A673 (cell line): Measurements from ENCODE around the gene CPA1. TPM values are rescaled to one million over a fixed set of nuclear protein-coding genes. Genes with fewer than 3 reads are reported as not detected.

Experiments used
- BruUV-seq: library from RNA; stranded (reverse); fragments of 400-500 nt; replicated peaks from 2 replicates; lab custom pipeline; 2021; lab: Mats Ljungman, UMichigan
- CTCF ChIA-PET: fragments of 300-600 bp; sonication (Branson Sonifier 250); formaldehyde crosslinking; loops from one replicate; lab custom pipeline; 2022; ENCODE audit warnings: antibody characterized with exemption; lab: Charles Lee
- POLR2A ChIA-PET: fragments of 300-600 bp; sonication (Branson Sonifier 250); formaldehyde crosslinking; loops from one replicate; lab custom pipeline; 2022; ENCODE audit warnings: antibody characterized with exemption; ENCODE audit not compliant: low non-redundant PET; lab: Charles Lee
- DNase-seq: peaks from one replicate; pipeline ENCODE4 v3.0.0-alpha.2; 2015; ENCODE audit warnings: low spot score
- H3K27ac ChIP-seq: fragments of 200-600 bp; sonication (generic); 2 replicates; pipeline ENCODE4 v1.5.1; 2016; ENCODE audit warnings: mixed run types, low read depth, mild to moderate bottlenecking, mixed read lengths, antibody characterized with exemption, low read length; ENCODE audit not compliant: poor library complexity, severe bottlenecking
- H3K27me3 ChIP-seq: fragments of 200-600 bp; sonication (generic); replicated peaks from 2 replicates; pipeline ENCODE4 v1.6.1; 2017; ENCODE audit warnings: mixed run types, low read depth, mild to moderate bottlenecking, mixed read lengths, antibody characterized with exemption, low read length; ENCODE audit not compliant: insufficient read depth, poor library complexity
- H3K36me3 ChIP-seq: fragments of 200-600 bp; sonication (generic); 2 replicates; pipeline ENCODE4 v1.6.1; 2016; ENCODE audit warnings: mixed run types, mild to moderate bottlenecking, mixed read lengths, antibody characterized with exemption, low read length; ENCODE audit not compliant: insufficient read depth, poor library complexity, severe bottlenecking
- H3K4me1 ChIP-seq: fragments of 200-600 bp; sonication (generic); 2 replicates; pipeline ENCODE4 v1.6.1; 2017; ENCODE audit warnings: mixed run types, mild to moderate bottlenecking, mixed read lengths, antibody characterized with exemption, low read length; ENCODE audit not compliant: insufficient read depth, poor library complexity, severe bottlenecking
- H3K4me3 ChIP-seq: fragments of 200-600 bp; sonication (generic); 2 replicates; pipeline ENCODE4 v1.5.1; 2016; ENCODE audit warnings: low read depth, mixed run types, mild to moderate bottlenecking, mixed read lengths, low read length; ENCODE audit not compliant: poor library complexity, severe bottlenecking
- H3K9me3 ChIP-seq: fragments of 200-600 bp; sonication (generic); 2 replicates; pipeline ENCODE4 v1.6.1; 2016; ENCODE audit warnings: mixed run types, low read depth, mild to moderate bottlenecking, mixed read lengths, antibody characterized with exemption, low read length; ENCODE audit not compliant: poor library complexity, severe bottlenecking
- CTCF ChIP-seq: fragments of 300-800, 200-600 bp; sonication (generic); conservative IDR thresholded peaks from 2 replicates; pipeline ENCODE4 v1.5.1; 2017; ENCODE audit warnings: low read depth, mild to moderate bottlenecking, antibody characterized with exemption, low read length, moderate library complexity, mixed read lengths
- EZH2 ChIP-seq: fragments of 200-600 bp; sonication (generic); IDR thresholded peaks from 2 replicates; pipeline ENCODE4 v1.6.1; 2017; ENCODE audit warnings: borderline replicate concordance, low read depth, mild to moderate bottlenecking, mixed read lengths, antibody characterized with exemption, low read length; ENCODE audit not compliant: poor library complexity, severe bottlenecking
- intact Hi-C: fragments of 100-400 bp; cut with micrococcal nuclease; formaldehyde crosslinking; loops from one replicate; pipeline ENCODE4 v1.10.0; 2022; ENCODE audit not compliant: unreplicated experiment
- total RNA-seq: library from RNA; stranded (reverse); gene quantifications from 2 replicates; pipeline ENCODE4 v1.2.3, GENCODE V29; 2021

The CPA1 gene
- total RNA-seq, 1 experiment from 2014 or later, result not detected

GRCh38 chr7:130429019-130429418, 48.7 kb downstream of the CPA1 start:
- Histone ChIP-seq H3K36me3 (no peaks in the 10 kb centered on the region), H3K9me3 (no peaks in the 10 kb centered on the region), H3K27me3 (no peaks in the 10 kb centered on the region), H3K4me3 (no peak overlapping the region), H3K27ac (no peak overlapping the region), H3K4me1 (no peaks in the 10 kb centered on the region)
- DNase-seq, result no peak
- TF ChIP-seq CTCF (no peak), EZH2 (no peak)
- no TSS peak for BruUV-seq
- intact Hi-C loops, result no loop called here
- ChIA-PET POLR2A (no interaction called here), CTCF (no interaction called here)

DNA sequence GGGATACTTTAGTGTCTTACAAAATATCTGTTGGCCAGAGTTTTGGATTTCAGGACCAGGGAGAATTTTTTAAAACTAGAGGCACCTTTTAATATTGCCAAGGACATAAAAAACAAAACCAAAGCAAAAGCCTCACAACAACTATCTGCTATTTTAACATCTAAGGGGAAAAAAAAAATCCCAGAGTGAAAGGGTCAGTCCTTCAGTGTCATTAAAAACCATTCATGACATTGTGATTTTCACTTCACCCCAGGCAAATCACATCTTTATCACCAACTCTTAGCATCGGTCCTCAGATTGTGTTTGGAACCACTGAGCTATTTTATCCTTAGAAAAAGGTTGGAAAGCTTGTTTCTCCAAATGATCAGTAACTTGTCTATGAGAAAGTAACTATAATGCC, 49.8 kb downstream of the CPA1 start:
- no TSS peak for BruUV-seq
- CTCF ChIA-PET, result no interaction called here
- Histone ChIP-seq H3K36me3 (no peaks in the 10 kb centered on the region), H3K9me3 (no peaks in the 10 kb centered on the region), H3K27ac (no peak overlapping the region), H3K4me1 (no peaks in the 10 kb centered on the region), H3K4me3 (no peak overlapping the region), H3K27me3 (no peaks in the 10 kb centered on the region)
- TF ChIP-seq EZH2 (no peak), CTCF (no peak)
- POLR2A ChIA-PET, result no interaction called here
- intact Hi-C loops, result no loop called here
- DNase-seq, result no peak

DNA sequence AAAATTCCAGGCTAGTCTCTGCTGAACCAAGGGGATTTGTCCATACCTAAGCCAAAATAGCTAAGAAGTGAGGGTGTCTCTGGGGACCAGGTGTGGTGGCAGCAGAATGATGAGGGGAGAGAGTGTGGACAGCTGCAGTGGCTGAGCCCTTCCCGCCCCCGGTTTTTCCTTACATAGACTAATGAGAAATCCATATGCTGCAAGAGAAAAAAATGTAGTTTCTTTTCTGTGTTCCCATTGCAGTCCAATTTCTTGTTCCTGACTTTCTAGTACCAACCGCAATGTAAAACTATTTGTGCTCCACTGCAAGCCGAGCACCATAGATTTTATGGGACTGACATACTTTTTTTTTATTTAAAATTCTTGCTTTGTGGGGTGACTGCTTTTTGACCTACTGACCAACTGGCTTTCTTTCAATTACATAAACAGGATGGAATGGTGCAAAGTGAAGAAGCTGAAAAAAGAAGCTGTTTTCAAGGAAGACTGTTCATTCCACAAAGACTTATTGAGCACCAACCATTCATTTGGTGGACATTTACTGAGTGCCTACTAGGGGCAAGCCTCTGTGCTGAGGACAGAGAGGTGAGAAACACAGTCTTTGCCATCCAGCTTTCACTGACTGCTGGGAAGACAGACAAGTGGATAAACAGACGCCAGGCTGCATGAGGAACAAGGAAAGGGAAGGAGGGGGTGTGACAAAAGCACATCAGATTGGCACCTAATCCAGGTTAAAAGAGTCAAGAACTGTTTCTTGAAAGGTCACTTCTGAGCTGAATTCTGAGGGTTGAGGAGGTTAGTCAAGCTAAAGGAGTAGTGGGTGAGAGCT, 50.8 kb downstream of the CPA1 start:
- ChIA-PET POLR2A (no interaction called here), CTCF (no interaction called here)
- H3K27ac ChIP-seq, result no peak overlapping the region
- no peak overlapping the region for H3K4me3 ChIP-seq
- no peaks in the 10 kb centered on the region for H3K4me1 ChIP-seq
- BruUV-seq, result no TSS peak
- no peak for DNase-seq
- H3K9me3 ChIP-seq, result no peaks in the 10 kb centered on the region
- intact Hi-C loops, result no loop called here
- no peaks in the 10 kb centered on the region for H3K36me3 ChIP-seq
- no peak for TF ChIP-seq EZH2
- no peak for TF ChIP-seq CTCF
- H3K27me3 ChIP-seq, result no peaks in the 10 kb centered on the region
